DLD1 (cell line): ENCODE data around the gene EFCAB14.
"Not testable (repeated sequence)": the region's sequence is repeated elsewhere in the genome, so short reads cannot be mapped to it uniquely, and the experiment has no call there.

Experiments used
- in situ Hi-C: cut with HindIII; loops from 2 replicates; pipeline ENCODE4 v1.10.0; 2017; ENCODE audit warnings: low sequenced_read_pairs

EFCAB14 gene

GRCh38 chr1:46657775-46658174, 61.1 kb downstream of the EFCAB14 start:
- in situ Hi-C loops, result no loop called here

GRCh38 chr1:46656643-46657042, 62.3 kb downstream of the EFCAB14 start:
- in situ Hi-C loops, result no loop called here

- in situ Hi-C loops, result no loop called here
These were observed 63.1 kb downstream of the EFCAB14 start for GRCh38 chr1:46655848-46656247.

GRCh38 chr1:46654698-46655097, 64.2 kb downstream of the EFCAB14 start:
- in situ Hi-C loops, result not testable (repeated sequence)

GRCh38 chr1:46654012-46654411, 64.9 kb downstream of the EFCAB14 start:
- in situ Hi-C loops, result no loop called here

GRCh38 chr1:46653405-46653958, 65.4 kb downstream of the EFCAB14 start:
- in situ Hi-C loops, result no loop called here

GRCh38 chr1:46652321-46653100, 66.4 kb downstream of the EFCAB14 start:
- in situ Hi-C loops, result no loop called here

GRCh38 chr1:46651152-46651551, 67.8 kb downstream of the EFCAB14 start:
- in situ Hi-C loops, result not testable (repeated sequence)

- in situ Hi-C loops, result no loop called here
These were observed 68.4 kb downstream of the EFCAB14 start for GRCh38 chr1:46650491-46650890.

- in situ Hi-C loops, result no loop called here
These were observed 69.2 kb downstream of the EFCAB14 start for GRCh38 chr1:46649764-46650163.

GRCh38 chr1:46647611-46648010, 71.3 kb downstream of the EFCAB14 start:
- in situ Hi-C loops, result no loop called here

GRCh38 chr1:46646844-46647243, 72.1 kb downstream of the EFCAB14 start:
- in situ Hi-C loops, result no loop called here

- in situ Hi-C loops, result no loop called here
These were observed 72.6 kb downstream of the EFCAB14 start for GRCh38 chr1:46646331-46646730.

- in situ Hi-C loops, result no loop called here
These were observed 73.1 kb downstream of the EFCAB14 start for GRCh38 chr1:46645815-46646214.

- in situ Hi-C loops, result no loop called here
These were observed 75.5 kb downstream of the EFCAB14 start for GRCh38 chr1:46643368-46643775.

- in situ Hi-C loops, result no loop called here
These were observed 76.7 kb downstream of the EFCAB14 start for GRCh38 chr1:46642115-46642680.

GRCh38 chr1:46639547-46639946, 79.4 kb downstream of the EFCAB14 start:
- in situ Hi-C loops, result no loop called here

GRCh38 chr1:46638921-46639320, 80.0 kb downstream of the EFCAB14 start:
- in situ Hi-C loops, result no loop called here

GRCh38 chr1:46637444-46638083, 81.3 kb downstream of the EFCAB14 start:
- in situ Hi-C loops, result no loop called here

- in situ Hi-C loops, result no loop called here
These were observed 83.7 kb downstream of the EFCAB14 start for GRCh38 chr1:46635205-46635604.

- in situ Hi-C loops, result no loop called here
These were observed 88.2 kb downstream of the EFCAB14 start for GRCh38 chr1:46630719-46631118.
